AG20443 (cell line): Measurements from ENCODE around the gene ZNF428.
A peak's percentile ranks its signal among the peaks of the same experiment; 100 is the strongest.

ENCODE experiments used
- DNase-seq: peaks from one replicate; pipeline ENCODE4 v3.0.0; 2012; ENCODE audit warnings: low spot score, mixed read lengths

The ZNF428 gene

GRCh38 chr19:43561139-43561970, 58.1 kb downstream of the ZNF428 start:
- DNase-seq, result no peak

GRCh38 chr19:43560687-43561086, 58.7 kb downstream of the ZNF428 start:
- peak; percentile 23 for DNase-seq
